ENCODE data around the gene DNAL1. TPM values are rescaled to one million over a fixed set of nuclear protein-coding genes. Genes with fewer than 3 reads are reported as not detected.

The DNAL1 gene
- total RNA-seq, 1 donor from 2014 or later: 29.4 TPM

DNA sequence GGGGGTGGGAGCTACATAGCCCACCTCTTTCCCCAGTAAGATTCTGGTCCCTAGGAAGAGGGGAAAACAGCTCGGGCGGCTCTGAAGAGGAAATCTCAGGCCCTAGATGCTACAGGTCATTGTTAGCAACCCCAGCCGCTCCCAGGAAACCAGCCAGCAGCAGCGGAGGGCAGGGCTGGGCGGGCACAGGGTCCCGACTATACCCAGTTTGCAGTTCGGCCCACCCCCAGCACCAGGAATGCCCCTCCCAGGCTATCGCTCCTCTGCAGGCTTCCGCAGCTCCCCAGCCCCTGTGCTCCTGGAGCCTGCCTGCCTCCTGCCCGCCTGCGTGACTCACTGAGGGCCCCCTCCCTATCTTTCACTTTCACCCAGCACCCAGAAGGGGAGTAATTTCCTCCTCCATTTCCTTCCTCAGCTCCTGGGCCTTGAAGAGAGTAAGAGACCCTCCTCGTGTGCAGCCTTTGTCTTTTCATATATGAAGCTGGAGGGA, 96.6 kb downstream of the DNAL1 start:
- Mint-ChIP-seq H3K27ac (peak overlapping the region; percentile 82), H3K36me3 (peaks cover 3% of the 10 kb centered on the region), H3K27me3 (ENCODE audit: insufficient read depth, low read depth) (peaks cover 2% of the 10 kb centered on the region), H3K4me3 (peak overlapping the region; percentile 73), H3K4me1 (peaks cover 56% of the 10 kb centered on the region), H3K9me3 (no peaks in the 10 kb centered on the region)
- Histone ChIP-seq H3K27me3 (no peaks in the 10 kb centered on the region), H2AFZ (replicated peaks) (peak overlapping the region; percentile 65), H3F3A (ENCODE audit: low read depth) (peaks cover 16% of the 10 kb centered on the region), H3K79me2 (ENCODE audit: low read depth) (no peaks in the 10 kb centered on the region), H3K27ac (no peak overlapping the region), H3K9ac (no peak overlapping the region), H3K4me3 (no peak overlapping the region), H3K4me2 (peak overlapping the region; percentile 62), H3K9me3 (ENCODE audit: low read depth) (no peaks in the 10 kb centered on the region), H3K4me1 (peaks cover 31% of the 10 kb centered on the region), H4K20me1 (ENCODE audit: low read depth) (no peaks in the 10 kb centered on the region), H3K36me3 (no peaks in the 10 kb centered on the region)
- TF ChIP-seq EZH2 (IDR thresholded peaks at IDR 0.05) (no peak), EZH2phosphoT487 (IDR thresholded peaks at IDR 0.05) (no peak)
- TF ChIP-seq, protein P1, sequence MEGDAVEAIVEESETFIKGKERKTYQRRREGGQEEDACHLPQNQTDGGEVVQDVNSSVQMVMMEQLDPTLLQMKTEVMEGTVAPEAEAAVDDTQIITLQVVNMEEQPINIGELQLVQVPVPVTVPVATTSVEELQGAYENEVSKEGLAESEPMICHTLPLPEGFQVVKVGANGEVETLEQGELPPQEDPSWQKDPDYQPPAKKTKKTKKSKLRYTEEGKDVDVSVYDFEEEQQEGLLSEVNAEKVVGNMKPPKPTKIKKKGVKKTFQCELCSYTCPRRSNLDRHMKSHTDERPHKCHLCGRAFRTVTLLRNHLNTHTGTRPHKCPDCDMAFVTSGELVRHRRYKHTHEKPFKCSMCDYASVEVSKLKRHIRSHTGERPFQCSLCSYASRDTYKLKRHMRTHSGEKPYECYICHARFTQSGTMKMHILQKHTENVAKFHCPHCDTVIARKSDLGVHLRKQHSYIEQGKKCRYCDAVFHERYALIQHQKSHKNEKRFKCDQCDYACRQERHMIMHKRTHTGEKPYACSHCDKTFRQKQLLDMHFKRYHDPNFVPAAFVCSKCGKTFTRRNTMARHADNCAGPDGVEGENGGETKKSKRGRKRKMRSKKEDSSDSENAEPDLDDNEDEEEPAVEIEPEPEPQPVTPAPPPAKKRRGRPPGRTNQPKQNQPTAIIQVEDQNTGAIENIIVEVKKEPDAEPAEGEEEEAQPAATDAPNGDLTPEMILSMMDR (IDR thresholded peaks at IDR 0.05): no peak
- peak; percentile 60 for DNase-seq (ENCODE audit: low spot score)

DNA sequence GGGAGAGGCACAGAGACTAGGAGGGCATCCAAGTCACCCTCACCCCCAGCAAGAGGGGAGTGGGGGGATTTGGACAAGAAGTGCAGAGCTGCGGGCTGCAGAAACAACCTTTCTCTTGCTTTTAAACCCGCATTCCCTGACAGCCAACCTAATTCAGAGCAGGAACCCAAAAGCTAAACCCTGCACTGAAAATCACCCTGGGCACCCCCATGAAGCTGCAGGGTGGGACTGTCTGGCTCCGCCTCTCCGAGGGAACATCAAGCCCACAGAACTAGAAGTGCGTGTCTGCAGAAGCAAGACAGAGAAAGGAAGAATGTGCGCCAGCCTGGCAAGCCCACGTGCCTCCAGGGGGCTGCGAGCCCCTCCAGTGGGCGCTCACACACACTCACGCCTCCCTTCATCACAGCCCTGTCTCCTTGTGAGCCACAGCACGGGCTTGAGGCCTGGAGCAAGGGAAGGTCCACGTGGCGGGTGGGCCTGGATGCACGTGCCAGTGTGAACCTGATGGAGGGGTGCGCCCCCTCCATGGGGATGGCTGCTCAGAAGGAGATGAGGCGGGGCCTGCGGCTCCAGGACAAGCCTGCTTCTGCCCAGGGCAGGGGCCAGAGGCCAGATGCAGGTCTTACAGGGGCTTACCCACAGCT, 97.2 kb downstream of the DNAL1 start:
- Mint-ChIP-seq H3K36me3 (peaks cover 2% of the 10 kb centered on the region), H3K4me3 (peak overlapping the region; percentile 58), H3K4me1 (peaks cover 62% of the 10 kb centered on the region), H3K27ac (peak overlapping the region; percentile 82), H3K27me3 (ENCODE audit: insufficient read depth, low read depth) (peaks cover 2% of the 10 kb centered on the region), H3K9me3 (no peaks in the 10 kb centered on the region)
- TF ChIP-seq EZH2 (IDR thresholded peaks at IDR 0.05): no peak
- TF ChIP-seq, protein P1 (IDR thresholded peaks at IDR 0.05): no peak
- TF ChIP-seq EZH2phosphoT487 (IDR thresholded peaks at IDR 0.05): no peak
- Histone ChIP-seq H3K9me3 (ENCODE audit: low read depth) (no peaks in the 10 kb centered on the region), H3K27ac (no peak overlapping the region), H2AFZ (replicated peaks) (peak overlapping the region; percentile 65), H3K9ac (no peak overlapping the region), H3K4me2 (peak overlapping the region; percentile 62), H3K27me3 (no peaks in the 10 kb centered on the region), H3K4me1 (peaks cover 37% of the 10 kb centered on the region), H3K79me2 (ENCODE audit: low read depth) (no peaks in the 10 kb centered on the region), H4K20me1 (ENCODE audit: low read depth) (no peaks in the 10 kb centered on the region), H3K36me3 (no peaks in the 10 kb centered on the region), H3K4me3 (no peak overlapping the region), H3F3A (ENCODE audit: low read depth) (peaks cover 22% of the 10 kb centered on the region)
- no peak for DNase-seq (ENCODE audit: low spot score)

- no peaks in the 10 kb centered on the region for H3K36me3 Mint-ChIP-seq
- no peak overlapping the region for H3K4me3 Mint-ChIP-seq
Observed at GRCh38 chr14:73742520-73743238, 97.9 kb downstream of the DNAL1 start.

More at GRCh38 chr14:73742520-73743238, 97.9 kb downstream of the DNAL1 start:
- Histone ChIP-seq H3K27ac (no peak overlapping the region), H3K4me2 (no peak overlapping the region), H3K79me2 (ENCODE audit: low read depth) (no peaks in the 10 kb centered on the region), H3K36me3 (no peaks in the 10 kb centered on the region), H4K20me1 (ENCODE audit: low read depth) (no peaks in the 10 kb centered on the region), H3K4me3 (no peak overlapping the region), H3F3A (ENCODE audit: low read depth) (peaks cover 22% of the 10 kb centered on the region), H3K9ac (no peak overlapping the region), H2AFZ (replicated peaks) (no peak overlapping the region), H3K9me3 (ENCODE audit: low read depth) (no peaks in the 10 kb centered on the region), H3K27me3 (no peaks in the 10 kb centered on the region), H3K4me1 (peaks cover 40% of the 10 kb centered on the region)
- DNase-seq (ENCODE audit: low spot score): no peak
- TF ChIP-seq, protein P1 (IDR thresholded peaks at IDR 0.05): no peak
- TF ChIP-seq EZH2phosphoT487 (IDR thresholded peaks at IDR 0.05): no peak
- TF ChIP-seq EZH2 (IDR thresholded peaks at IDR 0.05): no peak
- peaks cover 2% of the 10 kb centered on the region for H3K27me3 Mint-ChIP-seq (ENCODE audit: insufficient read depth, low read depth)
- H3K27ac Mint-ChIP-seq: peak overlapping the region; percentile 7
- H3K4me1 Mint-ChIP-seq: peaks cover 65% of the 10 kb centered on the region
- H3K9me3 Mint-ChIP-seq: no peaks in the 10 kb centered on the region
